AG08396 (cell line): ENCODE results near the gene PCOLCE2.
"Not testable (repeated sequence)": the region's sequence is repeated elsewhere in the genome, so short reads cannot be mapped to it uniquely, and the experiment has no call there.

Experiments used
- DNase-seq: peaks from one replicate; pipeline ENCODE4 v3.0.0; 2012; ENCODE audit warnings: low spot score, mixed read lengths

The PCOLCE2 gene

DNA sequence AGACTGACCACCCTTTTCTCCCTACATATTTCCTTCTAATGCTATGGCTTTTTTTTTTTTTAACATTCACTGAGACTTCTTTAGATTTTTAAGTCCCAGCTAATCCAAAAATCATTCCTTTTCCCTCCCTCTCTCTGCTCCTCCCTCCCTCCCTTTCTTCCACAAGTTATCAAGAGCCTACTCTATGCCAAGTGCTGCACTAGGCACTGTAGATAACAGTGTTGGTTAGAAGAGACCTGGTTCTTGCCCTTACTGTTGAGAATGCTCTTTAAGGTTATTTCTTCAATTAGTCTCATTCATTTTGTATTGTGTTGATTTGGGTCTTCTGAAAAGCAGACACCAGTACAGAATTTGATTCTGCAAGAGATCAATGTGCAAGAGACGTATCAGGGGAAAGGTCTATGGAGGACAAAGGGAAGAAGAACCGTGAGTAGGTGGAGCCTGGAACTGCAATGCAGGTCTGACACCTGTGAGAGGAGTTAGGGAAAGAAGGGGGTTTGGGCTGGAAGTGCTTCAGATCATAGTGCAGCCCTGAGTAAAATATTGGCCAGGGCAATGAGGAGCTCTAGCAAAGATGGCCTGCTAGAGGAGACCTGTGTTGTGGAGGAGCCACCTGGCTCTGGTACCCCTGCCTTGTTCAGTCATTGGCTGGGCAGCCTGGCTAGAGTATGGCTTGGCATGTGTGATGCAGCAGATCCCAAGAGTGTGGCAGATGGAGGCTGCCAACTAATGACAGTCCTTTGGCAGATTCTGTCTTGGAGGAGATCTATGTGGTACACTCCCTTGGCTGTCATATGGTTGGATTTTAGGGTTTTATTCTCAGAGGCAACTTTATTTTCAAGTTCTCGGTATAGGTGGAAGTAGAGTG, 9.7 kb upstream of the PCOLCE2 start:
- no peak for DNase-seq

- no peak for DNase-seq
These were observed 8.9 kb upstream of the PCOLCE2 start for GRCh38 chr3:142897807-142898206.

GRCh38 chr3:142896996-142897395, 8.1 kb upstream of the PCOLCE2 start:
- no peak for DNase-seq

DNA sequence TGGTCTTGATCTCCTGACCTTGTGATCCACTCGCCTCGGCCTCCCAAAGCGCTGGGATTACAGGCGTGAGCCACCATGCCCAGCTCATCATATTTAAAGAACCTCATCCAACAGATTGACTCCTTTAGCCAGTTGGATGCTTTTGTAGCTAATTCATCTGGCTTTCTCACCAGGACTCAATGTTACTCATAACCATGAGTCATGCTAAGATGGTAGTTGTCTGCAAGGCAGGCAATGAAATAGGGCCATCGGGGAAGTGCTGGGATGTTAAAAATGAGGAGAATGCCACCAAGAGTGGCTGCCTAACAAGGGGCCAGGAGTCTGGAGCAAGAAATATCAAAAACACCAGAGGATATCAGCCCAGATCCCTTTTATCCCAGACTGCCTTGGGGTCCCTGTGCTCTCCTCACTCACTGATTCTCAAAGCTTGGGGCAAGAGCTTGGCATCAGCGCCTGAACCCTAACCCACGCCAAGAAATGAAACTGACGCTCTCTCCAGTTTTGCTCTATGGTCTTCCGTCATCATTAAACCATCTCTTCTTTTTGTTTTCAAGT, 7.4 kb upstream of the PCOLCE2 start:
- peak; percentile 47 for DNase-seq

DNA sequence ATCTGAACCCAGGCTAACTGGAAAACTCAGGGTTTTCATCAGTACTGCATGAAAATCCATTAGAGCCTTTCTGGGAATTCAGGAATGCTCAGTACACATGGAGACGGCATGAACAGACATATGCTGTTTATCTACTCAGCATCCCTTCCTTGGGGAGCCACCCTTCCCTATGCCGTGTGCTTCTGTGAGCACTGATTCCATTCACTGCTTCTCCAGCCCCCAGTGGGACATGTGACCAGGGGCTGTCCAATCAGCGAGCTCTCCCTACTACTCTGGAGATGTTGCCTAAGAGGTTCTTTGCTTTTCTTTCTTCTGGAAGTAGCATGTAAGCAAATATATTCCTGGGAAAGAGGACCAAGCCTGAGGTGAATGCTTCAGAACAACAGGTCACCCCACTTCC, 5.6 kb upstream of the PCOLCE2 start:
- no peak for DNase-seq

DNA sequence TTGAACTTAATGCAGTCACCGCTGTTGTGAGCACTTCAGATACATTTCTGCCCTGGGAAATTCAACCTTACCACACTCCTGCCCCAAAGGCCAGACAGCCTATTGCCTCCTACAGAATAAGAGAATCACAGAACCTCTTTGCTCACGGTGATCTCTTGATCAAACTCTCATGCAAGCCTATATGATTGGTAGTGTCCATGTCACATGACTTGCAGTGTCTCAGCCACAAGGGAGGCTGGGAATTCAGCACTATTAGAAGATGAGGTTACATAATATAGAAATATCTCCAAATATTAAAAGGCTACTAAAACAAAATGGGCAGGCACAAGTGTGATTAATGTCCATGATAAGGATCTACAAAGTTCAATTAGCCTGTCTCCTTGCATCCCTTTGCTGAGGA, 3.8 kb upstream of the PCOLCE2 start:
- no peak for DNase-seq

DNA sequence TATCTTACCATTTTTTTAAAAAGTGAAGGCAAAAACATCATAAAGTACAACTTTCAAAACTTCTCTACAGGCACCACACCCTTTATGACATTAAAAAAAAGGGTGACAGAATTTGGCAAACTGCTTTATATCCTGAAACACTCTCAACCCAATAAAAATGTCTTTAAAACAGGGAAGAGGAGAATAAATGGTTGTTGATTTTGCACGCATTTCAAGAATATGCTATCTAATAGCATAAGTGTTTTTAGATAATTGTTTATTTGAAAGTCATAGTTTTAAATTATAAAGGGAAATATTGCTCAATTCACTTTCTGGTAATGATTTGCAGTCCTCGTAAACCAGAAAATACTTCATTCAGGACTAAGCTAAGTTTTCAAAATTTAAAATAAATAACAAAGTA, 1.7 kb upstream of the PCOLCE2 start:
- DNase-seq: no peak

DNA sequence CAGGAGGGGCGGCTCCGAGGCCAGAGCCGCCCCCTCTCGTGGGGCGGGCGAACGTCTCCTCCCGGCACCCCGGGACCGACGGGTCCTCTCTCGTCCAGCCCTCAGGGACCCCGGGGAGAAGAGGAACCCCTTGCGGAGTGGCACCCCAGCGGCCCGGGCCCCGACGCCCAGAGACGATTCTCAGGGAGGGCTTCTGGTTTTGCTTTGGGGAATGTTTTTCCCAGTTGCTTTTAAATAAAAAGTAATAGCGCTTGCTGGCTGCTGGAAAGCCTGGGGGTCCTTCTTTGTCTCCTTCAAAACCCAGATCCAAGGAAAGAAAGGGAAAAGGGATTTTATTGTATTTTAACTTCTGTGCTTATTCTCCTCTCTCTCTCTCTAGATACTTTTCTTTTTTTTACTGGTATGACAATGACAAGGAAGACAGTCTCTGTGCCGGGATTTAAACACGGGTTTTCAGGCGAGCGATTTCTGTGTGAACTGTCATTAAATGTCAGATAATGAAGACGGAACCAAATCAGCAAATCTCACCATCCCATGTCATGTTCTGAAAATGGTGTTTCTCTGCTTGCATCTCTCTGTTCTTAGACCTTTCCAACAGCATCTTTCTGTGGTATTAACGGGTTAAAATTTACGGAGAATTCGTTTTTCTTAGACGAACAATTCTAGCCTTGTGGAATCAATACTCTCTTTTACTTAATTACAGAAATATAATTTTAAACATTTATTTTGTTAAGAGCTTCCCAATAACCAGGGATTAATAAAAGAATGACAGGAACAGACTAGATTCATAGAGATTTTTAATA, 530 bp upstream of the PCOLCE2 start:
- no peak for DNase-seq

GRCh38 chr3:142888099-142888480, 793 bp downstream of the PCOLCE2 start:
- DNase-seq: peak; percentile 71

- DNase-seq: peak; percentile 74
These were observed 1.9 kb downstream of the PCOLCE2 start for GRCh38 chr3:142886940-142887339.

GRCh38 chr3:142886021-142886420, 2.9 kb downstream of the PCOLCE2 start:
- no peak for DNase-seq

GRCh38 chr3:142884531-142884930, 4.4 kb downstream of the PCOLCE2 start:
- no peak for DNase-seq

DNA sequence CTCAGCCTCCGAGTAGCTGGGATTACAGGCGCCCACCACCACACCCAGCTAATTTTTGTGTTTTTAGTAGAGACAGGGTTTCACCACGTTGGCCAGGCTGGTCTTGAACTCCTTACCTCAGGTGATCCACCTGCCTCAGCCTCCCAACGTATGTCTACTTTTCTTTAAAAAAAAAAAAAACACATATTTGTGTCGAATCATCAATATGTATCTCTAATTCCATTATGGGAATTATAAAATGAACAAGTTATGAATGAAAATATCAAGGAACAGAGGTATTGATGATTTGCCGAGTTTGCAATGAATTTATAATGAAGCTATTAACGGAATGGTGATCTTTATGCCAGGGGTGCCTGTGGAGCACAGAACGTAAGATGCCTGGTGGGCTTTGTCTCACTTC, 5.3 kb downstream of the PCOLCE2 start:
- DNase-seq: not testable (repeated sequence)

GRCh38 chr3:142881445-142882224, 7.2 kb downstream of the PCOLCE2 start:
- DNase-seq: no peak

DNA sequence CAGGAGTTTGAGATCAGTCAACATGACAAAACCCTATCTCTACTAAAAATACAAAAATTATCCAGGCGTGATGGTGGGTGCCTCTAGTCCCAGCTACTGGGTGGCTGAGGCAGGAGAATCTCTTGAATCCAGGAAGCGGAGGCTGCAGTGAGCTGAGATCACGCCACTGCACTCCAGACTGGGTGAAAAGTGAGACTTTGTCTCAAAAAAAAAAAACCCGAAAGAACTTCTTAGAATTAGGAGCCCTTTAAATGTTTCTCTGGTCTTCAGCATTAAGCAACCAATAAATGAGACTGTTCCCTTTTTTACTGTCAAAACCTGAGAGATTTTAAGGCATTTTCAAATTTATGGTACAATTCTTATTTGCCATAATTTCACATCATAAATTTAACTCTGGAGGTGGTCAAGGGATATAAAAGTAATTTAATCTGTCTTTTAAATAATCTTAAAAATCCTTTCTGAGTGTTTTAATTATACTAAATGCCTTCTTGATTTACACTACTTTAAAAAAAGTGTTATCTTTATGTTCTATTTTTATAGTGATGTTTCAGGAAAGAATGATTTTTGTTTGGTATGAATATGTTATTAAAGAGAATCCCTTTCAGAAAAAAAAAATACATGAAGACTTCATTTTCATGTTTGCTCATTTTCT, 10.1 kb downstream of the PCOLCE2 start:
- no peak for DNase-seq

DNA sequence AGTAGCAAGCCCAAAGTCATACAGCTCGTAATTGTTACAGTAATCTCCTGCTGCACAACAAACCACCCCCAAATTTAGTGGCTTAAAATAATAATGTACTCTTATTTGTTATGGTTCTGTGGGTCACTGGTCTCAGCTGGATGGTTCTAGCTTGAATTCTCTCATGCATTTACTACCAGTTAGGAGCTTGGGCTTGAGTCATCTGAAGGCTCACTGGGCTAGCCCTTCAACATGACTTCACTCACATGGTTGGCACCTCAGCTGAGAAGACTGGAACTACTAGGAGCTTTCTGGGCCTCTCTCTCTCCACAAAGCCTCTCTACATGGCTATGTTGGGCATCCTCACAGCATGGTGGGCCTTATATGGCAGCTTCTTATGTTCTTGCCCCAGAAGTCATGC, 12.5 kb downstream of the PCOLCE2 start:
- no peak for DNase-seq

DNA sequence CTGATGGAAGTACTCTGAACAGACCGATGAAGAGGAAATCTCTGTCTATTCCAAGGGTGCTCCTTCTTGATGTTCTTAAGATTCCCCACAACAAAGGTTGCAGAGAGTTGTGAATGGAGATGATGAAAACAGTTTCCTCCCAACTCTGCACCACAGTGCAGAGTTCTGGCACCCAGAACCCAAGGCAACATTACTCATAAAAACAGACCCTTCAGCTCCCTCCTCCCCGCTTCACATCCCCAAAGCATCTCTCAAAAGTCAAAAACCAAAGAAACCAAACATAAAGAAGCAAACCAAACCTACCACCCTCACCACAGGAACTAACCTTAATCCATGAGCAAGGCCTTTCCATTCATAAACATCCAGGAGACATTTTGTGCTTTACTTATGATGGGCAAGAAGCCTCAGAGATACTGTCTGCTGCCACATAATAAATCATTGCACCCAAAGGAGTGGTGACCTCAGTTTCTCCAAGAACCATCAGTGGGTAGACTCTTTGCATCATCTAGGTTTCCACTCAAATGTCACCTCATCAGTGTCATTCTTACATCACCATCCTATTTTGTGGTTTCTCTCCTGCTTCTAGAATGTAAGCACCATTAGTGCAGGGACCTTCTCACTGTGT, 13.2 kb downstream of the PCOLCE2 start:
- DNase-seq: no peak

- DNase-seq: no peak
These were observed 13.8 kb downstream of the PCOLCE2 start for GRCh38 chr3:142875099-142875498.

GRCh38 chr3:142868382-142868781, 20.5 kb downstream of the PCOLCE2 start:
- not testable (repeated sequence) for DNase-seq

DNA sequence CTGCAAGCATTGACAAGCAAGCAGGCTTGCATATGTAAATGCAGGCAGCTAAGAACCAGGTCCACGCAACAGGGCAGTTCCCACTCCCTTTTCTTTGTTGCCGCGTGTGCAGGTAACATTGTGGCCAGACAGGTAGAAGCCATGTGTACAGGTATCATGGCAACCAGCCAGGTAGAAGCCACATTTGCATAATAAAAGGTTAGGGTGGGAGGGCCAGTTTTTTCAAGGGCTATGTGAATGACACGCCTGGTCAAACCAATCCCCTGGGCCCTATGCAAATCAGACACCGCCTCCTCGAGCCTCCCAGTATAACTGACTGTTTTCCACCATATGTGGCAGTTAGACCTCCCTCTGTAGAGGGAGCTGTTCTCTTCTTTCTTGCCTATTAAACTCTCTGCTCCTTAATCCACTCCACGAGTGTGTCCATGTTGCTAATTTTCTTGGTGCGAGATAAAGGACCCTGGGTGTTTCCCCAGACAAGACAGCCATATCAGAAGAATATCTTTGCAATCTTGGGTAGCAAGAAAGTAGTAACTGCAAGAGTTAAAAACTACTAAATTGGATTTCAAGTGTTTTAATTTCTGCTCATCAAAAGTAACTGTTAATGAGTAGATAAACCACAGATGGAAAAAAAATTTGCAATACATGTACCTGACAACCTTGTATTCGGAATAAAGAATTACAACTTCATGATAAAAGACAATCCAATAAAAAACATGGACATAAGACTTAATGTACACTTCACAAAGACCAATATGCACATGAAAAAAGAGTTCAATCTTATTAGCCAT, 21.8 kb downstream of the PCOLCE2 start:
- DNase-seq: no peak
